HG03175 (cell line): Measurements from ENCODE around the gene GPX3.

Experiments
- ATAC-seq: cut with Tn5 transposase; IDR thresholded peaks from one replicate; pipeline ENCODE4 v1.9.1; 2021; ENCODE audit warnings: mild to moderate bottlenecking, moderate library complexity; ENCODE audit not compliant: unreplicated experiment

The GPX3 gene

DNA sequence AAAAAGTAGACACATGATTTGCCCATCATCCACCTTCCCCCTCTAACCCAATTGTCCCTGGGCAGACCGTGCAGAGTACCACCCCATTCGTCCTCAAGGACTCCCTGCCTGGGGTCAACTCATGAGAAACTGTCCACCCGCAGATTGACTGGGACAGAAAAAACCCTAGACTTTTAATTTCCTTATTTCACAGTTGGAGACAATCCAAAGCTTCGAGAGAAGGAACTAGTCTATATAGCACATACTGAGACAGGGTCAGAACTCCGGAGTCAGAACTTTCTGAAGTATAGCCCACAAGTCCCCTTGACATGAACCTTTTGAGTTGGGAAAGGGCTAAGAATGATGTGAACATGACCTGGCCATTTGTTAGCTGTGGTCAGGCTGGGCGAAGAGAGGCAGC lies 7.5 kb upstream of the GPX3 start:
- ATAC-seq = no peak

DNA sequence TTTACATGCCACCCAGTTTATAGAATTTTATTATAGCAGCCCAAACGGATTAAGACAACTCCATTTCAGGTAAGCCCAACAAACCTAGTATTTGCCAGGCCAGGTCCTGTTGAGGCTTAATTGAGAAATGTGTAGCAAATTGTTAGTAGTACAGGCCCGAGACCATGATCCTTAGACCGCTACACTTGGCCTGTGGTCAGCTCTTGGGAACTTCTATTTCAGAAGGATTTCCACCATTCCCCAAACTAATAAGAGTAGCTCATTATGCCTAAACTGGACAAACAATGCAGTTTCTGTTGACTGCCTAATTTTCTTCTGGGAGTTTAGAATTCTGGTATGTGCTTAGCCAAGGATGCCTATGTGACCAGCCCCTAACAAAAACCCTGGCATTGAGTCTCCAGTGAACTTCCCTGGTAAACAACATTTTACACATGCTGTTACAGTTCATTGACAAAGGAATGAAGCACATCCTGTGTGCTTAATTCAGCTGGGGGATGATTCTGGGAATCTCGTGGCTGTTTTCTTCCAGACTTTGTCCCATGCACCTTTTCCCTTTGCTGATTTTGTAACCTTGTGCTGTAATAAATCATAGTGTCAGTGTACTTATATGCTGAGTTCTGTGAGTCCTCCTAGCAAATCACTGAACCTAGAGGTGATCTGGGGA lies 5.6 kb upstream of the GPX3 start:
- no peak for ATAC-seq

DNA sequence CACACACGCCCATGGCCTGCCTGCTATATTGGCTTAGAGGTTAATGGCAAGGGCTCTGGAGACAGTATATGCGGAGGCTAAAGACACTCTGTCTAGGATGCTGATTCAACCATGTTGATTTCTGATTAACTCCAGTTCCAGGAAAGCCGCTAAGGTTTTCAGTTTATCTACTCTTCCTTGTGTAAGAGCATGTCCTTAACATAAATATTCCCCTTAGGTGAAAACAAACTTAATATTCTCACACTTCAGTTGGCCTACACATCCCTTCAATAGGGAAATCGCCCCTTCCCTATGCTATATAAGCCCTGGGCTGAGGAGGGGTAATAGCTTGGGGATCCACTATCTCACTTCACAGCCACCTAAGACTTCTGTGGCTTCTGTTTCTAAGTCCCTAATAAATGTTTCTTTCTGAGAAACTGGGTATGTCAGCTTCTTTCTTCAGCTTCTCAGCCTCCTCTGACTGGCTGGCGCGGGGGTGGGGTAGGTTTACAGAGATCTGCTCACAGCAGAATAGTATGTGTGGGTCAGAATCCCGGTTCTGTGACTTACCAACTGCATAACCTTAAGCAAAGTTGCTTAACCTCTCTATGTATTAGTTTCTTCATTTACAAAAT lies 4.3 kb upstream of the GPX3 start:
- ATAC-seq = no peak

DNA sequence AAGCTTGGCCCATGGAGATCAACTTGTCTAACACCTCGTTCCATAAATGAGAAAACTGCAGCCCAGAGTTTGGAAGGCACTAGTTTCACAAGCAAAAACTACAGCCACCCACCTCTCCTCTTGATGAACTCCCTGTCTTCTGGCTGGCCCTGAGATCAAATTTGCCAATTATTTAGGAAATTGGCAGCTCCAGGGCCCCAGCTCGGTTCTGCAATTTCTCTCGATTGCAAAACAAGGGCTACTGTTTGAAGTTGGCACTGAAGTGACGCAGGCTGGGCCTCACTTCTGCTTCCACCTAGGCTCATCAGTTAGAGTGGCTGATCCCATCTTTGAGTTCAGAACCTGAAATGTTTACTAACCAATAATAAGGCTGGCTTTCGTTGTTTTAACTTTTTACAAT lies 3.7 kb upstream of the GPX3 start:
- no peak for ATAC-seq

DNA sequence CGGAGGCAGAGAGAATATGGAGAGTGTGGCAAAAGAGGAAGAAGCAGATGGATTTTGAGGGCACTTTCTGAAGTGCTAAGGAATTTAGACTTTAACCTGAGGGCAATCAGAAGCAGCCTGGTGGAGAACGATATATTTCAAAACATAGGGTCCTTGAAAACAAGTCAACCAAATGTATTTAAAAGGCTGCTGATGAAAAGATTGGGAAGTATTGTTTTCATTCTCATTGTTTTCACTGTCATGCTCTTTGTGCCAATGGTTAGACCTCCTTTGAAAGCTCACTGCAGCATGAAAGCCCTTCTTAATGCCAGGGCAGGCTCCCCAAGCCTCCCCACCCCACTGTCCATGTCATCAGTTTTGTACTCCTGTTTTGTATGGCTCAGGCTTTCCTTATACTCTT lies 2.5 kb upstream of the GPX3 start:
- ATAC-seq = no peak

DNA sequence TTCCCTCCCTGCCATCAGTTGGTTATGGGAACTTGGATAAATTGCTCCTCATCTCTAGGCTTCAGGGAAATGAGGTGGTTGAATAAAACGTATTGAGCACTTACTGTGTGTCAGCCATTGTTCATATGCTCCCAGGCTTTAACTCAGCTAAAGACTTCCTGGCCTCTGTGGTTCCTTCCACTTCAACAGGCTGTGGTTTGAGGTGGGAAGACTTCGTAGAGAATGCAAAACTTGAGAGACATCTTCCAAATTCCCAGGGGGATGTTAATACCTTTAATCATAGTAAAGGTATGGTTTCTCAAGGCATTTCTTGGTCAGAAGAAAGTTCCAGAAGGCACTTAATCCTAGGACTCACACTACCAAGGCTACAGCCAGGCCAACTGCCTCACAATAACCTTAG lies 1.5 kb upstream of the GPX3 start:
- ATAC-seq = no peak

DNA sequence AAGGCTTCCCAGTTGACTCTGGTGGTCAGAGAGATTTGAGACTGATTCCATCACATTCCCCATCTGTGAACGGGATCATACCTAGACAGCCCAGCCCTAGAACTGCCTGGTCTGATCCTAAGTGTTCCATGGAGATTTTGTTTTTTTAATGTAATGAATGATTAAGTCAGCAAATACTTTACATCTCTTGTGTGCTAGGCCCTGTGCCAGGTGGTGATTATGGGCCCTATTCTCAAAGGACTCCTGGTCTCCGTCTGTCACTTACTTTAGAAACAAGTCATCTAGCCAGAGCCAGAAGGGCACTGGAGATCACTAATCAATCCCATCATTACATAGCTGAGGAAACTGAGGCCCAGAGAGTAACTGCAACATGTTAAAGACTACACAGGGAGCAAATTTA lies 1.1 kb upstream of the GPX3 start:
- no peak for ATAC-seq

DNA sequence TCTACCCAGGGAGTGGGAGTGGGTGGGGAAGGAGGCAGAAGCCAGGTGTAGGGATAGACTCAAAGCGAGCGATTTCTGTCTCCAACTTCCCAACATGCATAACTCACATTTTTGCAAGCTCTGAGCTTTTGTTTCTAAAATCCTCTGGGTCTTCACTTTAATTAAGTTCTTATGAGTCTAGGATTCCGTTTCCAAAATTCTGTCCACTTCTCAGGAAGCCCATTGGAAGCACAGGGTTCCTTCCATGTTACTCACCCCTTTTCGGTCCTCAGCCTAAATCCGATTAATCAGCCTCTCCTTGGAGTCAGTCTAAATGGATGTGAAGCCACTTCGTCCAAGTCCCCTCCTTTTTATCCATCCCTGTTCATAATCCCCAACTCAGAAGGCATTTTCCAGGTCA lies 1.4 kb downstream of the GPX3 start:
- no peak for ATAC-seq

DNA sequence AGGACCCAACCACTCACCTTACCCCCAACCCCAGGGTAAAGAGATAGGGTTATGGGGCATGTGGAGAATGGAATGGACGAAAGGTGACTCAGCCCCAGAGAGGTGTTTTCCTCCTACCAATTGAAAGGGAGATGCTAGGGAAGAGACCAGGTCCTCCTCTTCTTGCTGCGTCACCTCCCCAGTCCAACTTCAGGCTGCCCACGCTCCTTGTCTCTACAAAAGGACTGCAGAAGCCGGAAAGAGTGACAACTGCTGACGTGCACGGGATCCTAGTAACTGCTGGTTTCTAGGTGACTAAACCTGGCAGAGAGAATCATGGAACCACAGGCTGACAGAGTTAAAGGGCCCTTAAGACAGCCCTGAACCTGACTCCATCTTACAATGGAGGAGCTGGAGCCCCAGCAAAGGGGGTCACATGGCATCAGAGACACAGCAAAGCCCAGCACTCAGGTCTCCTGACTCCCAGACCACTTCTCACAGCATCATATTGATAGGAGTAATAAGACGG lies 2.2 kb downstream of the GPX3 start:
- no peak for ATAC-seq

DNA sequence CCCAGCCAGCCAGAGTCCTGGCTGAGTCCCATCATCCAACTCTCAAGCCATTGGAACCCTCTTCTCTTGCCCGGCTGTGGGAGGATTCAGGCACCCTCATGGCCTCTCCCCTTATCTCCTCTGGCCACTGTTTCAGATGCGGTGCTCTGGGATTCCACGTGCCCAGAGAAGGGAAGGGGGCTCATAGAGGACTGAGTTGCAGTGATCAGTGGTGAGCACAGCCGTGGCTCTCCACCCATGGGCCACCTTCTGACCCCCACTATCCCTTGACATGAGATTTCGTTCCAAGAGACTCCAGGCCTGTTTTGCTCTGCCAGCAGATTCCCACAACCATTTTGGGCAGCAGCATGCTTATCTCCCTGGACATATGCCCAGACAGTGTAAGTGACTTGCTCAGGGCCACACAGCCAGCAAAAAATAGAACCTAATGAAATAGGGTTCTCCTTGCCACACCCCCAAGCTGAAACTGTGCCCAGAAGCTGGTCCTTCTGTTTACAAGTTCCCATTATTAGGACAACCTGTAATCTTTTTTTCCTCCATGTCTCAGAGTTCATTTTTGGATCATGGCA lies 2.7 kb downstream of the GPX3 start:
- ATAC-seq = no peak

DNA sequence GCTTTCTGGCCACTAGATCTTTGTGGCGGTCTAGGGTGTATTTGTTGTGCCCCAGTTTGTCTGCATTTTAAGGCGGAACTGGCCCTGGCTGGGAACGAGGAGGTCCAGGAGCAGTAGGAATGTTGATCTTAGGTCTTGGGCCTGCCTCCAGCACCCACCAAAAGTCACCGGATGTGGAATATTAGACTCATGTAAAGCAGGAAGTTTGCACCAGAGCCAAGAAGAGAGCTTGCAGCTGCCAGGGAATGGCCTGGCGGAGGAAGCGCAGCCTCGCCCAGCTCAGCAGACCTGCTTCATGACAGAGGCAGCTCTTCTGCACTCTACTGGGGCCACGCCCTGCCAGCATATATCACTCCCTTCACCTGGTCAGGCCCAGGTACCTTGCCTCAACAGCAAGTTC lies 3.3 kb downstream of the GPX3 start:
- ATAC-seq = no peak

DNA sequence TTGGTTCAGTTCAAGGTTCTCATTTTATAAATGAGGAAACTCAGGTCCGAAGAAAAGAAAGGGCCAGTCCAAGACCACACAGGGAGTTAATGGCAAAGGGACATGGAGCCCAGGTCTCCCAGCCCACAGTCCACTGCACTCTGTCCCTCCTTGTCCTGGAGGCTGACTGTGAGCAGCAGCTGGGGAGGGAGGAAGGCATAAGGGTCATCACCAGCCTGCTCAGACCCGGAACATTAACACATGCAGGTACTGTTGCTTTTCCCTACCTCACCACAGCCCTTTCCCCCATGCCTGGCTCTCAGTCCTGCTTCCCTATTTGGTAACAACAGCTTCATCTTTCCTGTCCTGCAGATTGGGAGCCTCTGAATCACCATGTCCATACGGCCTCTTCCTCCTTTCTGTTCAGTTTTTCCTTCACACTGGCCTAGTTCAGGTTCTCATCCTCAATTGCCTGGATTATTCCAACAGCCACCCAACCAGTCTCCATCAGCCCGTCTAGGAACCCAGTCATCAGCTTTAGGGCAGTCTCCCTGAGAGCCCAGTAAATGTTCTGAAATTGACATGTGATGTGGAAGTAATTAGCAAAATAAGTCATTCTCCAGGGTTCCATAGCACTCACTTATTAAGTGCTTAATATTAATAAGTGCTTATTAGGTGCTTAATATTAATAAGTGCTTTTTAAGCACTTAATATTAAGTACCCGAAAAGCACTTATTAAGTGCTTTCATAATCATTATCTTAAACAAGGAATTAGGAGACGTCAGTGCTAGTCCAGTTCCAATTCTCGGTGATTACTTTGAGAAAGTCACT lies 4.3 kb downstream of the GPX3 start:
- ATAC-seq = no peak

DNA sequence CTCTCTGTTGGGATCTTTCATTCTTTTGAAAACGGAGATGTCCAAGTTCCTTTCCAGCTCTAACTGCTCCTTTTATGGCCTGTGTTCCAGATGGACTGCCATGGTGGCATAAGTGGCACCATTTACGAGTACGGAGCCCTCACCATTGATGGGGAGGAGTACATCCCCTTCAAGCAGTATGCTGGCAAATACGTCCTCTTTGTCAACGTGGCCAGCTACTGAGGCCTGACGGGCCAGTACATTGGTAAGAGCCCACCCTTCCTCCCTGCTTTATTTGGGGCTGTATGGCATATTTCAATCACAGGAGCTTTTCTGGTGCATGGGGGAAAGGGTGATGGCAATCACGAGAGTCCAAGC lies 4.8 kb downstream of the GPX3 start:
- no peak for ATAC-seq

DNA sequence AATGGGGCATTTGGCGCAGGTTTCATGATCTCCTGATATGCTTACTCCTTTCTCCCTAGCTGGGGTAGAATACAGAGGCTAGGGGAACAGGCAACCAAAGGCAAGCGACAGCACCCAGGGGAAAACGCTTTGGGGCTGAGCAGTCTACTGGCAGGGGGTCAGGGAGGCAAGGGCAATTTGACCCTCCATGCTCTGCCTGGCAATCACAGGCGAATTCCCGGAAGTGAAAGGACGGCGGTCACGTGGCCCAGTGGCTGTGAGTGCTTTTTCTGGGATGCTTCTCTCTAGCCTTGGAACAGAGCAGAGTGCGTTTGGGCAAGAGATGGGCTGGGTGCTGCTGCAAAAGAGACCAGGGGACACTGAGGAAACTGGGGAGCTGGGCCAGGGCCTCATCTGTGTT lies 5.7 kb downstream of the GPX3 start:
- no peak for ATAC-seq

DNA sequence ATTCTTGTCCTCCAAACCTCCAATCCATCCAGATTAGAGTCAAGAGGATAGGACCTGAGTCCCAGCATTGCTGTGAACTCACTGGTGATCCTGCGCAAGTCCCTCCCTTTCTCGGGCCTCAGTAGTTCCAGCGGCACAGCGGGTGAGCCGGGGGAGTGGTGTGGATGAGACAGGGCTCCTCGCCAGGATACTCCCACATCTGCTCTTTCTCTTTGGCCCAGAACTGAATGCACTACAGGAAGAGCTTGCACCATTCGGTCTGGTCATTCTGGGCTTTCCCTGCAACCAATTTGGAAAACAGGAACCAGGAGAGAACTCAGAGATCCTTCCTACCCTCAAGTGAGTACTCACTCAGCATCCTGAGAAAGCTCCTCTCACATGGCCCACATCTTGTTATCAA lies 6.3 kb downstream of the GPX3 start:
- ATAC-seq = no peak

DNA sequence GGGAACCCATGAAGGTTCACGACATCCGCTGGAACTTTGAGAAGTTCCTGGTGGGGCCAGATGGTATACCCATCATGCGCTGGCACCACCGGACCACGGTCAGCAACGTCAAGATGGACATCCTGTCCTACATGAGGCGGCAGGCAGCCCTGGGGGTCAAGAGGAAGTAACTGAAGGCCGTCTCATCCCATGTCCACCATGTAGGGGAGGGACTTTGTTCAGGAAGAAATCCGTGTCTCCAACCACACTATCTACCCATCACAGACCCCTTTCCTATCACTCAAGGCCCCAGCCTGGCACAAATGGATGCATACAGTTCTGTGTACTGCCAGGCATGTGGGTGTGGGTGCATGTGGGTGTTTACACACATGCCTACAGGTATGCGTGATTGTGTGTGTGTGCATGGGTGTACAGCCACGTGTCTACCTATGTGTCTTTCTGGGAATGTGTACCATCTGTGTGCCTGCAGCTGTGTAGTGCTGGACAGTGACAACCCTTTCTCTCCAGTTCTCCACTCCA lies 7.6 kb downstream of the GPX3 start:
- ATAC-seq = no peak

DNA sequence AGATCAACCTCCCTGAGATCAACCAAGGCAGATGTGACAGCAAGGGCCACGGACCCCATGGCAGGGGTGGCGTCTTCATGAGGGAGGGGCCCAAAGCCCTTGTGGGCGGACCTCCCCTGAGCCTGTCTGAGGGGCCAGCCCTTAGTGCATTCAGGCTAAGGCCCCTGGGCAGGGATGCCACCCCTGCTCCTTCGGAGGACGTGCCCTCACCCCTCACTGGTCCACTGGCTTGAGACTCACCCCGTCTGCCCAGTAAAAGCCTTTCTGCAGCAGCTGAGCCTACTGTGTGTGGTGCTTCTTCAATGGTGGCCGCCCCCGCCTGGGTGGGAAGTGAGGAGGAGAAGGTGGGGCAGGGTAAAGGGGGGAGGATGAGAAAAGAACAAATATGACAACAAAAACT lies 8.3 kb downstream of the GPX3 start:
- ATAC-seq = no peak

DNA sequence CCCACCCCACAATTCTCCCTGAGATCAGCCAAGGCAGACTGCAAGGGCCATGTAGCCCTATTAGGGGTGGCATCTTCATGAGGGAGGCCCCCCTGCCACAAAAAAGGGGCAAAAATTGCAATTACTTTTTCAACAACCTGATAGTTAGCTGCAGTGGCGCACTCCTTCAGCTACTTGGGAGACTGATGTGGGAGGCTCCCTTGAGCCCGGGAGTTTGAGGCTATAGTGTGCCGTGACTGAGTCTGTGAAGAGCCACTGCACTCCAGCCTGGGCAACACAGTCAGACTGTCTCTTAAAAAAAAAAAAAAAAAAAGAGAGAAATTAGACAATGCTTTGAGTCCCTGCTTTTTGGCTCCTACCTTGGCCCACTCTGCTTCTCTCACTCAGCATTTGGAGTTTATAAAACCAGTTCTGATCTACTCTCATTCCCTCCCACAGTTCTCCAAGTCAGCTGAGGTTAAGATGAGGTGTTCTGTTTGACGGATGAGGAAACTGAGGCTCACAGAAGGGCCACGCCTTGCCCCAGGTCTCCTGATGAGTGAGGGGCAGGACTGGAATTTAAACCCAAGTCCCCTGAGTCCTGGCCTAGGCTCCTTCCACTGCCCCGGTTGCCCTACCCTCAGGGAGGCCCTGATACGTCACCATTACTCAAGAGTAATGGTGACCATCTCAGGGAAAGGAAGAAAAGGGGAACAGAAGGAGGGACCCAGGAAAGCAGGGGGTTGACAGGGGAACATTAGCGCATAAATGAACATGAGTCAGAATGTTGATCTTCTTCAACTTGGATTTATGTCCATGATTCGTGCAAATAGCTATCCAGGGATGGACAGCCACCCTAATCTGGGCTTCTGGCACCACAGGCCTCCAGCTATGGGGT lies 9.0 kb downstream of the GPX3 start:
- ATAC-seq = no peak

DNA sequence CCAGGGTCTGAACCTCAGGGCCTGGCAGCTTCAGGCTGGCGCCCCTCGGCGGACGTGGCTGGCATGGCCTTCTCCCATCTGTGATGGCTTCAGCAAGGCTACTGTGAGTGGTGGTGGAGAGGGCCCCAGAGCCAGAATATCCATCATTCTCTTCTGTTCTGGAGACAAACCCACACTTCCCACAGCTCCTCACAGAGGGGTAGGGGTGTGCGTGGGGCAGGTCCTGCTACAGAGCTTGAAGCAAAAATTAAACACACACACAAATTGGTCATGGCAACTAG lies 9.6 kb downstream of the GPX3 start:
- ATAC-seq = no peak

DNA sequence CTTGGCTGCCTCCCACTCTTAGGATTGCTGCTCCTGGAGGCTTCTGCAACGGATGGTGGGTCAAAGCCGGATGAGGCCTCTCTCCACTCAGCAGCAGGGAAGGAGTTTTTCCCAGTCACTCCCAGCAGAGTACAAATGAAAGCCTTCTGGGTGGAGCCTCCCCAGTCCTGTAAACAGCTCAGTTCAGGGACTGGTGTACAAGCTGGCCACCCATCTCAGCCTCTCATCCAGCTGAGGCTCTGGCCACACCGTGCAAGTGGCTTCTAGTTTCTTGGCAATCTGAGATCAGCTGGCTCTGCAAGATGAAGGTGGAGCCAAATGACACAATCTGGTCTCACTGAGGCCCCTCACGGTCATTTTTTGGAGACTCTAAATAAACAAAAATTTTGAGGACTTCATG lies 10.0 kb downstream of the GPX3 start:
- ATAC-seq = no peak

DNA sequence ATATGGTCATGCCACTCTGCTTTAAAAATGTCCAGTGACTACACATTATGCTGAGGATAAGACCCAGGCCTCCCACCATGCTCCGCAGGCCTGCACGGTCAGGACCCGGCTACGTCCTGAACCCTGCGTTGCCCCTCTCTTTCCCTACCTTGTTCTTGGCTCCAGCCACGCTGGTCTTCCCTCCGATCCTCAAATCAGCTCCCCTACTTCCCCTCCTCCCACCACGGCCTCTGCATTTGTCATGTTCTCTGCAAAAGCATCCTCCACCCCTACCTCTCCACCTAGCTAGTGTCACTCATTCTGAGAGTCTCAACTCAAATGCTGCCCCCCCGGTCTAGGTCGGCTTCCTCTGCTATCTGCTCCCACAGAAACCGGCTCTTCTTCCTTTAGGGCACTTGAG lies 11.2 kb downstream of the GPX3 start:
- no peak for ATAC-seq
